ENCODE data around the gene TMEM255B.

DNA sequence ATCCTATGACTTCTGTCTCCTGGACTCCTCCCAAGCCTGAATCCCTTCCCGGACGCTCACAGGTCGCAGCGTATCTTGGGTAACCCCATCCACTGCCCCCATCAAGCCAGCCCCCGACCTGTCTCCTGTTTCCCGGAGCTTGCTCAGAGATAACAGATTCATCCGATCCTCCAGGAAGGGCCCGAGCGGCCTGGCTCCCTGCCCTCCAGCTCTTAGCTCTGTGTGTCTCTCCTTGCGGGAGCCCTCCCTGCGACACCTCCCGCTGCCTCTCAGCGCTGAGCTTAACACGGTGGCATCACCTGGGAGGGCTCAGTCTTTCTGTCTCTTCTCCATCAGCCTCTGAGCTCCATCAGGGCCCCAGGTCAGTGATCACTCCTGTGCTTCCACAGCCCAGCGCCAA, 4.3 kb upstream of the TMEM255B start:
- TF ChIP-seq, protein P1, sequence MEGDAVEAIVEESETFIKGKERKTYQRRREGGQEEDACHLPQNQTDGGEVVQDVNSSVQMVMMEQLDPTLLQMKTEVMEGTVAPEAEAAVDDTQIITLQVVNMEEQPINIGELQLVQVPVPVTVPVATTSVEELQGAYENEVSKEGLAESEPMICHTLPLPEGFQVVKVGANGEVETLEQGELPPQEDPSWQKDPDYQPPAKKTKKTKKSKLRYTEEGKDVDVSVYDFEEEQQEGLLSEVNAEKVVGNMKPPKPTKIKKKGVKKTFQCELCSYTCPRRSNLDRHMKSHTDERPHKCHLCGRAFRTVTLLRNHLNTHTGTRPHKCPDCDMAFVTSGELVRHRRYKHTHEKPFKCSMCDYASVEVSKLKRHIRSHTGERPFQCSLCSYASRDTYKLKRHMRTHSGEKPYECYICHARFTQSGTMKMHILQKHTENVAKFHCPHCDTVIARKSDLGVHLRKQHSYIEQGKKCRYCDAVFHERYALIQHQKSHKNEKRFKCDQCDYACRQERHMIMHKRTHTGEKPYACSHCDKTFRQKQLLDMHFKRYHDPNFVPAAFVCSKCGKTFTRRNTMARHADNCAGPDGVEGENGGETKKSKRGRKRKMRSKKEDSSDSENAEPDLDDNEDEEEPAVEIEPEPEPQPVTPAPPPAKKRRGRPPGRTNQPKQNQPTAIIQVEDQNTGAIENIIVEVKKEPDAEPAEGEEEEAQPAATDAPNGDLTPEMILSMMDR (IDR thresholded peaks at IDR 0.05; ENCODE audit: low read depth, low read length): no peak
- TF ChIP-seq, protein P2, sequence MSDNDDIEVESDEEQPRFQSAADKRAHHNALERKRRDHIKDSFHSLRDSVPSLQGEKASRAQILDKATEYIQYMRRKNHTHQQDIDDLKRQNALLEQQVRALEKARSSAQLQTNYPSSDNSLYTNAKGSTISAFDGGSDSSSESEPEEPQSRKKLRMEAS (IDR thresholded peaks at IDR 0.05; ENCODE audit: low read depth, low read length): no peak

All from NB4 (cell line).